PFSK-1 (cell line): ENCODE results near the gene RCAN3.

Source experiments
- FOXP2 ChIP-seq: optimal IDR thresholded peaks from 2 replicates; pipeline ENCODE3; 2011; ENCODE audit warnings: borderline replicate concordance, control low read depth, inconsistent platforms; ENCODE audit not compliant: insufficient read depth; ENCODE audit errors: extremely low read length, extremely low read depth
- POLR2AphosphoS5 ChIP-seq: IDR thresholded peaks from 2 replicates; pipeline ENCODE4 v1.6.1; 2012; ENCODE audit warnings: low read depth, mild to moderate bottlenecking, control low read depth, low read length, moderate library complexity
- SIN3A ChIP-seq: IDR thresholded peaks from 2 replicates; pipeline ENCODE4 v1.6.1; 2012; ENCODE audit warnings: mild to moderate bottlenecking, low read length, moderate library complexity, borderline replicate concordance; ENCODE audit not compliant: insufficient read depth
- TAF1 ChIP-seq: IDR thresholded peaks from 2 replicates; pipeline ENCODE4 v1.6.1; 2012; ENCODE audit warnings: low read length, control low read depth, borderline replicate concordance; ENCODE audit not compliant: insufficient read depth
- TF ChIP-seq, protein P1 (sequence below), 2 experiments: IDR thresholded peaks; 2 replicates each; pipeline versions ENCODE4 v1.6.1 to v1.8.0; 2011 to 2012; ENCODE audit warnings: low read depth in 2 of 2, low read length in 2 of 2, control low read depth in 1 of 2, inconsistent platforms in 1 of 2, mild to moderate bottlenecking in 1 of 2, moderate library complexity in 1 of 2; ENCODE audit not compliant: insufficient read depth in 1 of 2

RCAN3 gene

DNA sequence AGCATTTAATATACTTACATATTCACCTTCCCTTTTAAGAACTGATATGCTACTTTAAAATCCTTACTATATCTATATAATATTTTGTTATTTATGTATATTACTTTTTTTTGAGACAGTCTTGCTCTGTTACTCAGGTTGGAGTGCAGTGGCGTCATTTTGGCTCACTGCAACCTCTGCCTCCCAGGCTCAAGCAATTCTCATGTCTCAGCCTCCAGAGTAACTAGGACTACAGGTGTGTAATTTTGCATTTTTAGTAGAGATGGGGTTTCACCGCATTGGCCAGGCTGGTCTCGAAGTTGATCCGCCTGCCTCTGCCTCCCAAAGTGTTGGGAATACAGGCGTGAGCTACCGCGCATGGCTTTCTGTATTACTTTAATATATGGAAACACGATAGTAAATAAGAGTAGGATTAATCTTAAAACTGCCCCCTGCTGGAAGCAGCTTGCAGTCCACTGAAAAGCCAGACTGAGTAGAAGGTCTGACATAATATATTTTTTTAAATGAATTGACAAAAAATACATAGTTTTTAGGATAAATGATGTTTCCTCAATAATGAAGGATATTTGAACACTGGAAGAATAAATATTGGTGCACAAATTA lies 24.4 kb downstream of the RCAN3 start:
- TF ChIP-seq, protein P1, sequence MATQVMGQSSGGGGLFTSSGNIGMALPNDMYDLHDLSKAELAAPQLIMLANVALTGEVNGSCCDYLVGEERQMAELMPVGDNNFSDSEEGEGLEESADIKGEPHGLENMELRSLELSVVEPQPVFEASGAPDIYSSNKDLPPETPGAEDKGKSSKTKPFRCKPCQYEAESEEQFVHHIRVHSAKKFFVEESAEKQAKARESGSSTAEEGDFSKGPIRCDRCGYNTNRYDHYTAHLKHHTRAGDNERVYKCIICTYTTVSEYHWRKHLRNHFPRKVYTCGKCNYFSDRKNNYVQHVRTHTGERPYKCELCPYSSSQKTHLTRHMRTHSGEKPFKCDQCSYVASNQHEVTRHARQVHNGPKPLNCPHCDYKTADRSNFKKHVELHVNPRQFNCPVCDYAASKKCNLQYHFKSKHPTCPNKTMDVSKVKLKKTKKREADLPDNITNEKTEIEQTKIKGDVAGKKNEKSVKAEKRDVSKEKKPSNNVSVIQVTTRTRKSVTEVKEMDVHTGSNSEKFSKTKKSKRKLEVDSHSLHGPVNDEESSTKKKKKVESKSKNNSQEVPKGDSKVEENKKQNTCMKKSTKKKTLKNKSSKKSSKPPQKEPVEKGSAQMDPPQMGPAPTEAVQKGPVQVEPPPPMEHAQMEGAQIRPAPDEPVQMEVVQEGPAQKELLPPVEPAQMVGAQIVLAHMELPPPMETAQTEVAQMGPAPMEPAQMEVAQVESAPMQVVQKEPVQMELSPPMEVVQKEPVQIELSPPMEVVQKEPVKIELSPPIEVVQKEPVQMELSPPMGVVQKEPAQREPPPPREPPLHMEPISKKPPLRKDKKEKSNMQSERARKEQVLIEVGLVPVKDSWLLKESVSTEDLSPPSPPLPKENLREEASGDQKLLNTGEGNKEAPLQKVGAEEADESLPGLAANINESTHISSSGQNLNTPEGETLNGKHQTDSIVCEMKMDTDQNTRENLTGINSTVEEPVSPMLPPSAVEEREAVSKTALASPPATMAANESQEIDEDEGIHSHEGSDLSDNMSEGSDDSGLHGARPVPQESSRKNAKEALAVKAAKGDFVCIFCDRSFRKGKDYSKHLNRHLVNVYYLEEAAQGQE (IDR thresholded peaks at IDR 0.05; ENCODE audit: insufficient read depth in 1 of 2, low read depth in 2 of 2, low read length in 2 of 2): no peak
- no peak for TF ChIP-seq TAF1

DNA sequence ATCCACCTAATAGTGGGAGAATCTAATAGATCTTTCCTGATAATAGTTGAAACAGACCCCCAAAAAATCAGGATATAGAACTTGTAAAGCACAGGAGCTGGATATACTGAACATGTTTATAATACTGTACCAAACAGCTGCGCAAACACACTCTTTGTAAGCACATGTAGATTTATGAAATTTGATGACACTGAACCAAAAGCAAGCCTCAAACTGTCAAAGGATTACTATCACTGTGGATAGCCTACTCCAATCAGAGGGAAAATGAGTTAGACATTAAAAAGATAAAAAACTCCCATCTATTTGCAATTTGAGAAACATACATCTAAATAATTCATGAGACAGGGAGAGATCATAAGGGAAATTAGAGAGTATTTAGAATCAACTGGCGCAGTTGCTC lies 26.1 kb downstream of the RCAN3 start:
- TF ChIP-seq, protein P1 (IDR thresholded peaks at IDR 0.05; ENCODE audit: insufficient read depth in 1 of 2, low read depth in 2 of 2, low read length in 2 of 2): no peak
- no peak for TF ChIP-seq POLR2AphosphoS5
- no peak for TF ChIP-seq FOXP2
- no peak for TF ChIP-seq TAF1
- no peak for TF ChIP-seq SIN3A

DNA sequence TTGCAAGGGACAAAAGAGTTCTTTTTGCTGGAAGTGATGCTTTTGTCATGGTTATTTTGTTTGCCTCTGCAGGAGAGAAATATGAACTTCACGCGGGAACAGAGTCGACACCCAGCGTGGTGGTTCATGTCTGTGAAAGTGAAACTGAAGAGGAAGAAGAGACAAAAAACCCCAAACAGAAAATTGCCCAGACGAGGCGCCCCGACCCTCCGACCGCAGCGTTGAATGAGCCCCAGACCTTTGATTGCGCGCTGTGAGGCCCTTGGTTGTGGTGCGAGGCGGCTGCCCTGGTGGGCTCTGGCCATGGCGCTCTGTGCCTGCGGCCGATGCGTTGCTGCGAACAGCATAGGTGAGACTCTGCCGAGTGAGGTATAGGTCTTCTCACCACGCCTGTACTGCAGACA lies 32.4 kb downstream of the RCAN3 start:
- TF ChIP-seq TAF1 (no peak), FOXP2 (no peak), SIN3A (no peak), POLR2AphosphoS5 (no peak)
- TF ChIP-seq, protein P1 (IDR thresholded peaks at IDR 0.05; ENCODE audit: insufficient read depth in 1 of 2, low read depth in 2 of 2, low read length in 2 of 2): no peak

DNA sequence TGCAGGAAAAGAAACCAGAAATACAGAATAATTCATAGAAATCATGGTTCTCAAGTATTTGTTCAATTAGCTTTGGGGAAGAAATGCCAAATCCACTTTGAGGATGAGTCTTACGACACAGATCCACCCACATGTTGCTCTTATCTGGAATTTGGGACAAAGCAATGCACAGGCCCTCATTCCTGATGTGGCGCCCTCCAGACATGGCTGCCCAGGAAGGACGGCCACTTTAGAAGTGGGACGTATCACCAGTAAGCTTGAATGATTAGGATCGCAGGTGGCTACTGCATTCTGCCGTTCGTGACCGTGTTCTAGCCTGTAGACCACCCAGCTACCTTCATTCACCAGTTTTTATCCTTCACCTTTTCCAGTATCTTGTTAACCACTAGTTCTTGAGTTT lies 33.1 kb downstream of the RCAN3 start:
- no peak for TF ChIP-seq SIN3A

DNA sequence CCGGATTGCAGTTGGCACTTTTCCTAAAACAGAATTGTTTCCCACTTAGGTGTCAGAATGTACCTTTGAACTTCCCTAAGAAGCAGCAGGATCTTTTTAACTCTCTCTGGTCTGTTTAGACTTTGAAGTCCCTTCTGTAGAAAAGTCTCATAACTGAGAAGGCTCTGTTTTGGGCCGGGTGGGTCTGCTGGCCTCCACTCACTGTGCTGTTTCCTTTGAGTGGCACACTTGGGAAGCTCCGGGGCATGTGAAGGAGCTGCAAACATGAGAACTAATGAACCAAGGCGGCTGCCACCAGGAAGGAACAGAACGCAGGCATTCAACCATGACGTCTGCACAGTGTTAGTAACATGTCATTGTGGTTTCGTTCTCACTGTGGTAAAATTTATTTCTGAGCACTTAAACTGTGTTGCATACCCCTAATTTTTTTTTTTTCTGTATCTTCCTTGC lies 33.8 kb downstream of the RCAN3 start:
- TF ChIP-seq, protein P1 (IDR thresholded peaks at IDR 0.05; ENCODE audit: insufficient read depth in 1 of 2, low read depth in 2 of 2, low read length in 2 of 2): no peak
- no peak for TF ChIP-seq SIN3A
- no peak for TF ChIP-seq POLR2AphosphoS5
- TF ChIP-seq TAF1: no peak
- no peak for TF ChIP-seq FOXP2
